Measurements from ENCODE around the gene MAP2.
A peak's percentile ranks its signal among the peaks of the same experiment; 100 is the strongest.

Gene MAP2, protein sequence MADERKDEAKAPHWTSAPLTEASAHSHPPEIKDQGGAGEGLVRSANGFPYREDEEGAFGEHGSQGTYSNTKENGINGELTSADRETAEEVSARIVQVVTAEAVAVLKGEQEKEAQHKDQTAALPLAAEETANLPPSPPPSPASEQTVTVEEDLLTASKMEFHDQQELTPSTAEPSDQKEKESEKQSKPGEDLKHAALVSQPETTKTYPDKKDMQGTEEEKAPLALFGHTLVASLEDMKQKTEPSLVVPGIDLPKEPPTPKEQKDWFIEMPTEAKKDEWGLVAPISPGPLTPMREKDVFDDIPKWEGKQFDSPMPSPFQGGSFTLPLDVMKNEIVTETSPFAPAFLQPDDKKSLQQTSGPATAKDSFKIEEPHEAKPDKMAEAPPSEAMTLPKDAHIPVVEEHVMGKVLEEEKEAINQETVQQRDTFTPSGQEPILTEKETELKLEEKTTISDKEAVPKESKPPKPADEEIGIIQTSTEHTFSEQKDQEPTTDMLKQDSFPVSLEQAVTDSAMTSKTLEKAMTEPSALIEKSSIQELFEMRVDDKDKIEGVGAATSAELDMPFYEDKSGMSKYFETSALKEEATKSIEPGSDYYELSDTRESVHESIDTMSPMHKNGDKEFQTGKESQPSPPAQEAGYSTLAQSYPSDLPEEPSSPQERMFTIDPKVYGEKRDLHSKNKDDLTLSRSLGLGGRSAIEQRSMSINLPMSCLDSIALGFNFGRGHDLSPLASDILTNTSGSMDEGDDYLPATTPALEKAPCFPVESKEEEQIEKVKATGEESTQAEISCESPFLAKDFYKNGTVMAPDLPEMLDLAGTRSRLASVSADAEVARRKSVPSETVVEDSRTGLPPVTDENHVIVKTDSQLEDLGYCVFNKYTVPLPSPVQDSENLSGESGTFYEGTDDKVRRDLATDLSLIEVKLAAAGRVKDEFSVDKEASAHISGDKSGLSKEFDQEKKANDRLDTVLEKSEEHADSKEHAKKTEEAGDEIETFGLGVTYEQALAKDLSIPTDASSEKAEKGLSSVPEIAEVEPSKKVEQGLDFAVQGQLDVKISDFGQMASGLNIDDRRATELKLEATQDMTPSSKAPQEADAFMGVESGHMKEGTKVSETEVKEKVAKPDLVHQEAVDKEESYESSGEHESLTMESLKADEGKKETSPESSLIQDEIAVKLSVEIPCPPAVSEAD (N-terminal part only)

GRCh38 chr2:209423562-209424198, at the start of gene MAP2:
TSS of gene MAP2 (plus strand) at chr2:209424047. CDS start at chr2:209653171, 229,124 bp downstream.
- DNase-seq (ENCODE audit: low read depth in 2 of 2), result peak; percentile 57 to 64

DNA sequence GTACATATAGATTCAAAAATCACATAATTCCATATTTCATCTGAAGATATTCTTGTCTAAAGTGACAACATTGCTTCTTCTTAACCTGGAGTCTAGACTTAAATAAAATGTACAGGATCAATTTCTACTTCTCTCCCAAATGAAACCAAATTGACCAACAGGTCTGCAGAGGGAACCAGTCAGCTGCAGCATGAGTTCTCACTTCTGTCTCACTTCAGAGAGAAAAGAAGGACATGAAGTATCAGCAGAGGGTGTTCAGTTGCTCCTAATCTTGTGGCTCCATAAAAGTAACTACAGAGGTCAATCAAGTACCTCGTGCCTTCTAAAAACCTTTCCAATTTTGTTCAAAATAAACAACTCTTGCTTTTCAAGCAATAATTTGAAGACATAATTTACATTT, 47.2 kb upstream of the MAP2 start:
- DNase-seq (ENCODE audit: low read depth in 2 of 2), result no peak

GRCh38 chr2:209380293-209380692, 43.6 kb upstream of the MAP2 start:
- DNase-seq (ENCODE audit: low read depth in 2 of 2), result no peak

- no peak for DNase-seq (ENCODE audit: low read depth in 2 of 2)
These were observed 42.8 kb upstream of the MAP2 start for GRCh38 chr2:209381091-209381490.

DNA sequence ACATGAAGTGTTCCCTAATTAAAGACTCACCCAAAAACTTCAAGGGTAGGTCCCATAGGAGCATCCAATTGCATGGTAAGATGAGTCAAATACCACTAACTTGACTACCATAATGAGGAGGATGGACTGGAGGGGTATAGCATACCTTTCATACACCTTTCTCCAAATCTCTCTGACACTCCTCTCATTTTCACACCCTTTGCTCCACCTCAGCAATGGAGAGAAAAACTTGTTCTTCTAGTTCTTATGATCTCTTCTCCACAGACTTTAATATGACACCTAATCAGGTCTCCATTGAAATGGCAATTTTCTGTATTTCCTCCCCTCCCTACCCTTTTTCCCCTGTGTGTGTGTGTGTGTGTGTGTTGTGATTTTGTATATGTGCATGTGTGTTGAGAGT, 41.1 kb upstream of the MAP2 start:
- no peak for DNase-seq (ENCODE audit: low read depth in 2 of 2)

DNA sequence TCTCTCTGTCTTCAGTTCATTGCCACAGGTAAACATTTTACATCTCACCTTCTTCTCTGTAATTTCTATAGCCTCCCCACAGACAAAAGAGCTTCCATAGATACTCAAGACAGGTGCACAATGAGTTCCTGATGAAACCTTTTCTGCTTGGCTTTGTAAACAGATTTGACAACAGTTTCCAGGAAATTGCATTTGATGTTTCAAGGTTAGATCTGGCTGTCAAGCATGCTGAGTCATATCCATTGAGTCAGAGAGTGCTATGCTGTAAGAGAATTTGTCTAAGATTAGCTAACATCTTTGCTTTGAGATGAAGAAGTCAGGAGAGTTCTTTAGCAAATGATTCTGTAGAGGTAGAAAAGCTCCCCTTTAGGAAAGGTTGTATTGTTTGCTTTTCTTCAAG, 40.6 kb upstream of the MAP2 start:
- no peak for DNase-seq (ENCODE audit: low read depth in 2 of 2)

GRCh38 chr2:209387389-209387788, 36.5 kb upstream of the MAP2 start:
- no peak for DNase-seq (ENCODE audit: low read depth in 2 of 2)

GRCh38 chr2:209388446-209389037, 35.3 kb upstream of the MAP2 start:
- no peak for DNase-seq (ENCODE audit: low read depth in 2 of 2)

DNA sequence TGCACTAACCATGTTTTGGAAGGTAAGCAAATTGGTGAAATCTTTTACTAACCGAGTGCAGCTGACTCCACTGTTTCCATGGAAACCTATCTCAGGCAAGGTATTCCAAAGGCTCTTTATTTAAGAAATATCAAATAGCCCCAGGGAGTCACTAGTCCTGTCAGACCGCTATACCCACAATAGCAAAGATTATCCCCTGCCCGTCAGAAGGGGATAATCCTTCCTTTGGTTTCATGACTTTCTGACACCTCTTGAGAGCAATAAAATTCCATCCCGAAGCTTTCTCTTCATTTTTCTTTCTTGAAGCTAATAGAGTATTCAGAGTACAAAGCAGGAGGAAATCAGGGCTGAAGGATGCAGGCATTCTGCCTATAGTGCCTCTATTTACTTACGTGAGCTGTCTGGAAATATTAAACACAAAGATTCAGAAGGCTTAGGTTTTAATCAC, 34.7 kb upstream of the MAP2 start:
- no peak for DNase-seq (ENCODE audit: low read depth in 2 of 2)

GRCh38 chr2:209390839-209391238, 33.0 kb upstream of the MAP2 start:
- no peak for DNase-seq (ENCODE audit: low read depth in 2 of 2)

DNA sequence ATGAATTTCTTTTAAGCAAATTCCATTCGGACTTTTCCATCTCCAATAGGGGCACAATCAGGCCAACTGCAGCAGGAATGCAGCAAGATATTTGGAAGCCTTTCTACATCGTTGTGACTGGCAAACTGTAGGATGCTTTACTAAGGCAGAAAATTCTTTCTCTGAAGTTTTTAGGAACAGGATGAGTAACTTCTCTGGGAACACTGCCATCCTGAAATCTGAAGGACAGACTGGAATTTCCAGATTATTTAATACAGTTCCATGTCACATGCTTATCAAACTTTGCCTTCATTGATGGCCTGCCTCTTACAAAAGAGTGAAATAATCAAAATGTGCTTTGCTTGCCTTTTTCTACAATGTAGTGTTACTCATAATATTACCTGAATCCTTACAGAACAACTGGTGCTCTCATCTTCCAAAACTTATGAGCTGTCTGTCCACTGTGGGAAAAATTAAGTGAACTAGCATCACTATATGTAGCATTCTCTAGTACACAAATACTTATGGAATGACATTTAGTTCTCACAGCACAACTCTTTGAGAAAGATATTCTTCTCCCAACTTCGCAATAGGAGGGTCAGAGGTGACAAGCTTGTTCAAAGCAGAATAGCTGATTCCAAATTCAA, 32.0 kb upstream of the MAP2 start:
- no peak for DNase-seq (ENCODE audit: low read depth in 2 of 2)

GRCh38 chr2:209395229-209395628, 28.6 kb upstream of the MAP2 start:
- no peak for DNase-seq (ENCODE audit: low read depth in 2 of 2)

DNA sequence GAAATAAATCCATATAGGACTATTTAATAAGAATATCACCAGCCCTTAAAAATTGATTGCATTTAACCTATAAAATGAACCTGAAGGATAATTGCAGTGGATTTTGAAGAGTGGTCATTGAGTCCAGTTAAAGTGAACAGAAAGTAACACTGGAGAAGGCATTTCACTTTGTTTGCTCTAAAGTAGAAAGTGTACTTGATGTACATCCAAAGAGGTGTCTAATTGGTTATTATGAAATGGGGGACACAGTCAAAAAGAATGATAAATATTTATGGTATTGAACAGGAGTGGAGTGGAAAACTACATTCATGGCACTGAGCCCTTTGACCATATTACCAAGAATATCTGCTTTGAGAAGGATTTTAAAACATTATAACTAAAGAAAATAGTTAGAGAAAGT, 28.2 kb upstream of the MAP2 start:
- DNase-seq (ENCODE audit: low read depth in 2 of 2), result no peak

GRCh38 chr2:209398463-209398862, 25.4 kb upstream of the MAP2 start:
- no peak for DNase-seq (ENCODE audit: low read depth in 2 of 2)

DNA sequence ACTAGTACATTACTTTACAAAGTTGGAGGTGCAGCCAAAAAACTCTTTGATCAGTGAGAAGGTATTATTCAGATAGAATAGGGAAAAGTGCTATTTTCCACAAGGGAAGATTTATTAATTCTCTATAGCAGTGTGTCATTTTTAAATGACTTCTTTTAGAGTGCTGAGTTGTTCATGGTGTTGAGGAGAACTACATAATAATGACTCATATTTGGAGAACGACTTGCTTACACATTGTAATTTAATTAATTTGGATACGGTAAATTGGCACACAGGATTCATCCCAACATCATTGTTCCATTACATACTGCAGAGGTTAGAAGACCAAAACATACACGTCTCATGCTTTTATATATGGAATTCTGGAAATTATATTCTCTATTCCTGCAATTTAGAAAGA, 22.1 kb upstream of the MAP2 start:
- DNase-seq (ENCODE audit: low read depth in 2 of 2), result no peak

GRCh38 chr2:209411296-209411695, 12.6 kb upstream of the MAP2 start:
- DNase-seq (ENCODE audit: low read depth in 2 of 2), result no peak

- DNase-seq (ENCODE audit: low read depth in 2 of 2), result no peak
These were observed 12.1 kb upstream of the MAP2 start for GRCh38 chr2:209411718-209412117.

DNA sequence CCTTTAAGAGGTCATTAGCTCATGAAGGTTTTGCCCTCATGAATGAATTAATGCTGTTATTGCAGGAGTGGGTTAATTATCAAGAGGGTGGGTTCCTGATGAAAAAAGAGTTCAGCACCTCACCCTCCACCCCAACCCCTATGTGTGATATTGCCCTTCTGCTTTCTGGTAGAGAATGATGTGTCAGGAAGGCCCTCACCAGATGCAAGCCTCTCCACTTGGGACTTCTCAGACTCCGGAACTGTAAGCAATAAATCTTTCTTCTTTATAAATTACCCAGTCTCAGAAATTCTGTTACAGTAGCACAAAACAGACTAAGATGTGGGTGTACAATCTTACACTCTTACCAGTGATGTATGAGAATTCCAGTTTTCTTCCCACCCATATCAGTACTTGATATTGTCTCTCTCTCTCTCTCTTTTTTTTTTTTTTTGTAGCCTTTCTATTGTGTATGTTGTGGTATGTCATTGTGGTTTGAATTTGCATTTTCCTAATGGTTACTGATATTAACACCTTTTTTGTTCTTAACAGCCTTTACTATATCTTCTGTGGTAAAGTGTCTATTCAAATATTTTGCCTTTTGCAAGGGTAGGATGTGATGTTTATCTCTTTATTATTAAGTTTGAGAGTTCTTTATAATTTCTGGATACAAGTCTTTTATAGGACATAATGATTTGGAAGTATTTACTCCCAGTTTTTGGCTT, 10.4 kb upstream of the MAP2 start:
- no peak for DNase-seq (ENCODE audit: low read depth in 2 of 2)

DNA sequence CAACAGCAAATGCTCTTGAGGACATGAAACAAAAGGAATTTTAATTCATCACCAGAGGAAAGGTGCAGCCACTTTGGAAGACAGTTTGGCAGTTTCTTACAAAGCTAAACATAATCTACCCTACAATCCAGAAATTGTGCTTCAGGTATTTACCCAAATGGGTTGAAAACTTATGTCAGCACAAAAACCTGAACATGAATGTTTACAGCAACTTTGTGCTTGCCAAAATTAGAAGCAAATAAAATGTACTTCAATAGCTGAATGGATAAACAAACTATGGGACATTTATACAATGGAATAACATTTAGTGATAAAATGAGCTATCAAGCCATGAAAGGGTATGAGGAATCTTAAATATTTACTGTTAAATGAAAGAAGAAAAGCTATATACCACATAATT, 6.9 kb upstream of the MAP2 start:
- DNase-seq (ENCODE audit: low read depth in 2 of 2), result no peak

GRCh38 chr2:209422191-209422754, 1.6 kb upstream of the MAP2 start:
- DNase-seq (ENCODE audit: low read depth in 2 of 2), result no peak
